Thyroid gland (tissue), 4 donors: ENCODE data around the gene PYY. TPM values are rescaled to one million over a fixed set of nuclear protein-coding genes. Genes with fewer than 3 reads are reported as not detected.

Experiments used
- DNase-seq, 2 donors: peaks; one replicate each; pipeline ENCODE4 v3.0.0-alpha.2; 2019
- H3K27ac ChIP-seq, 3 donors: fragments of 200-600 bp; sonication (generic); 1 replicate in 2 of 3; 2 replicates in 1 of 3; pipeline ENCODE4 v1.5.1; 2016 to 2019; ENCODE audit warnings: mild to moderate bottlenecking in 1 of 3, moderate library complexity in 1 of 3
- H3K27me3 ChIP-seq: fragments of 200-600 bp; sonication (generic); one replicate; pipeline ENCODE4 v1.5.1; 2019
- H3K36me3 ChIP-seq, 2 donors: fragments of 200-600 bp; sonication (generic); one replicate each; pipeline ENCODE4 v1.5.1; 2016 to 2019
- H3K4me1 ChIP-seq, 2 donors: fragments of 200-600 bp; sonication (generic); one replicate each; pipeline ENCODE4 v1.5.1; 2017 to 2019
- H3K4me3 ChIP-seq, 3 donors: fragments of 200-600 bp; sonication (generic); replicated peaks in 1 of 3; 1 replicate in 2 of 3; 2 replicates in 1 of 3; pipeline ENCODE4 v1.5.1; 2016; ENCODE audit warnings: mild to moderate bottlenecking in 1 of 3
- H3K9me3 ChIP-seq: fragments of 200-600 bp; sonication (generic); one replicate; pipeline ENCODE4 v1.5.1; 2017
- CTCF ChIP-seq, 6 experiments: fragments of 200-600 bp in 3 of 6; fragments of 450-650 bp in 3 of 6; sonication (generic) in 3 of 6; IDR thresholded peaks; one replicate each; pipeline ENCODE4 v1.5.1; 2016 to 2019; ENCODE audit warnings: antibody characterized with exemption in 6 of 6, mild to moderate bottlenecking in 2 of 6, inconsistent platforms in 1 of 6, moderate library complexity in 1 of 6
- POLR2A ChIP-seq, 2 donors: fragments of 450-650 bp; IDR thresholded peaks; one replicate each; pipeline ENCODE4 v1.6.1; 2017; ENCODE audit warnings: antibody characterized with exemption in 2 of 2, mild to moderate bottlenecking in 2 of 2, moderate library complexity in 1 of 2
- WGBS, 2 donors: methylation state at CpG; one replicate each; pipeline ENCODE4 v1.1.5; 2017; 5-methylcytosine and 5-hydroxymethylcytosine counted together
- intact Hi-C: fragments of 100-400 bp; cut with DNase I; formaldehyde crosslinking; loops from one replicate; pipeline ENCODE4 v1.15.1; 2023
- total RNA-seq, 4 donors: library from RNA; depleted of rRNA; stranded (reverse); fragments of >200 nt; gene quantifications; one replicate each; pipeline ENCODE4 v1.2.3, GENCODE V29; 2016

The PYY gene
- total RNA-seq, 4 donors from 2014 or later: 2.2 TPM; not detected in 3

GRCh38 chr17:43958748-43959352, 5.1 kb upstream of the PYY start:
- H3K36me3 ChIP-seq: no peaks in the 10 kb centered on the region
- no peaks in the 10 kb centered on the region for H3K9me3 ChIP-seq
- intact Hi-C loops: no loop called here
- H3K27me3 ChIP-seq: no peaks in the 10 kb centered on the region
- no peak overlapping the region for H3K4me3 ChIP-seq
- TF ChIP-seq POLR2A (IDR thresholded peaks at IDR 0.05) (no peak), CTCF (IDR thresholded peaks at IDR 0.05) (no peak)
- no peak for DNase-seq
- WGBS, 2 donors: 62 to 77% methylated on average over 2 of the region's 2 CpGs
- no peaks in the 10 kb centered on the region for H3K4me1 ChIP-seq
- H3K27ac ChIP-seq: no peak overlapping the region

GRCh38 chr17:43956222-43956621, 2.5 kb upstream of the PYY start:
- TF ChIP-seq POLR2A (IDR thresholded peaks at IDR 0.05) (no peak), CTCF (IDR thresholded peaks at IDR 0.05) (no peak)
- H3K9me3 ChIP-seq: no peaks in the 10 kb centered on the region
- peaks cover 12 to 14% of the 10 kb centered on the region in 2 donors for H3K4me1 ChIP-seq
- no peak overlapping the region for H3K4me3 ChIP-seq
- no peak for DNase-seq
- H3K27ac ChIP-seq: no peak overlapping the region
- WGBS, 2 donors: 85 to 92% methylated on average over 7 to 8 of the region's 8 CpGs
- intact Hi-C loops: no loop called here
- no peaks in the 10 kb centered on the region for H3K36me3 ChIP-seq
- no peaks in the 10 kb centered on the region for H3K27me3 ChIP-seq

GRCh38 chr17:43952724-43953666, 745 bp downstream of the PYY start:
- 10% methylated on average over 47 to 51 of the region's 82 CpGs for WGBS, 2 donors
- H3K36me3 ChIP-seq: no peaks in the 10 kb centered on the region
- peaks cover 12 to 14% of the 10 kb centered on the region in 2 donors for H3K4me1 ChIP-seq
- no peak overlapping the region for H3K27ac ChIP-seq
- intact Hi-C loops: no loop called here
- DNase-seq: no peak
- no peak for TF ChIP-seq POLR2A (IDR thresholded peaks at IDR 0.05)
- no peaks in the 10 kb centered on the region for H3K9me3 ChIP-seq
- peak overlapping the region in 1 of 3 donors; percentile 14 for H3K4me3 ChIP-seq
- no peaks in the 10 kb centered on the region for H3K27me3 ChIP-seq

GRCh38 chr17:43952351-43952723, 1.4 kb downstream of the PYY start:
- WGBS, 2 donors: 6 to 8% methylated on average over 10 to 17 of the region's 19 CpGs
- peaks cover 12 to 20% of the 10 kb centered on the region in 2 donors for H3K4me1 ChIP-seq
- no peaks in the 10 kb centered on the region for H3K27me3 ChIP-seq
- H3K27ac ChIP-seq: no peak overlapping the region
- no peaks in the 10 kb centered on the region for H3K36me3 ChIP-seq
- DNase-seq: peak; percentile 38 to 53
- intact Hi-C loops: no loop called here
- H3K9me3 ChIP-seq: no peaks in the 10 kb centered on the region
- TF ChIP-seq CTCF (IDR thresholded peaks at IDR 0.05) (no peak), POLR2A (IDR thresholded peaks at IDR 0.05) (no peak)
- peak overlapping the region in 1 of 3 donors; percentile 14 for H3K4me3 ChIP-seq

GRCh38 chr17:43951750-43952149, 2.0 kb downstream of the PYY start:
- DNase-seq: no peak
- Histone ChIP-seq H3K27ac (no peak overlapping the region), H3K9me3 (no peaks in the 10 kb centered on the region), H3K4me3 (no peak overlapping the region), H3K27me3 (no peaks in the 10 kb centered on the region), H3K36me3 (no peaks in the 10 kb centered on the region), H3K4me1 (peaks cover 12 to 24% of the 10 kb centered on the region in 2 donors)
- intact Hi-C loops: no loop called here
- 73 to 81% methylated on average over 4 of the region's 4 CpGs for WGBS, 2 donors
- TF ChIP-seq CTCF (IDR thresholded peaks at IDR 0.05): no peak
- TF ChIP-seq POLR2A (IDR thresholded peaks at IDR 0.05): no peak
